HG02852 (cell line): ENCODE measurements around the gene MESP2.

ENCODE experiments used
- ATAC-seq: cut with Tn5 transposase; IDR thresholded peaks from one replicate; pipeline ENCODE4 v1.9.1; 2021; ENCODE audit warnings: mild to moderate bottlenecking, moderate library complexity; ENCODE audit not compliant: unreplicated experiment

Gene MESP2

GRCh38 chr15:89776274-89777072 lies at the start of gene MESP2:
Gene MESP2, plus strand, starts transcription at chr15:89776332. Its CDS starts 26 bp downstream, at chr15:89776358.
- ATAC-seq: no peak

- no peak for ATAC-seq
Measured at GRCh38 chr15:89728254-89728653, 47.9 kb upstream of the MESP2 start.

- ATAC-seq: no peak
Measured at GRCh38 chr15:89731275-89731674, 44.9 kb upstream of the MESP2 start.

- ATAC-seq: no peak
Measured at GRCh38 chr15:89732451-89733172, 43.5 kb upstream of the MESP2 start.

GRCh38 chr15:89735773-89736172 lies 40.4 kb upstream of the MESP2 start:
- ATAC-seq: no peak

GRCh38 chr15:89740137-89740536 lies 36.0 kb upstream of the MESP2 start:
- no peak for ATAC-seq

- ATAC-seq: no peak
Measured at GRCh38 chr15:89743011-89743410, 33.1 kb upstream of the MESP2 start.

GRCh38 chr15:89743594-89743993 lies 32.5 kb upstream of the MESP2 start:
- no peak for ATAC-seq

GRCh38 chr15:89745131-89745530 lies 31.0 kb upstream of the MESP2 start:
- no peak for ATAC-seq

GRCh38 chr15:89745768-89746167 lies 30.4 kb upstream of the MESP2 start:
- no peak for ATAC-seq

GRCh38 chr15:89746386-89746780 lies 29.7 kb upstream of the MESP2 start:
- ATAC-seq: no peak

- no peak for ATAC-seq
Measured at GRCh38 chr15:89747708-89748682, 28.1 kb upstream of the MESP2 start.

- ATAC-seq: no peak
Measured at GRCh38 chr15:89749054-89749453, 27.1 kb upstream of the MESP2 start.

- no peak for ATAC-seq
Measured at GRCh38 chr15:89749526-89749925, 26.6 kb upstream of the MESP2 start.

GRCh38 chr15:89749951-89750559 lies 26.1 kb upstream of the MESP2 start:
- ATAC-seq: peak; percentile 7

- peak; percentile 92 for ATAC-seq
Measured at GRCh38 chr15:89750560-89751542, 25.3 kb upstream of the MESP2 start, which contains the start of gene MESP1. Gene MESP1, minus strand, starts transcription at chr15:89751249. Its CDS starts 18 bp downstream, at chr15:89751231.

- ATAC-seq: no peak
Measured at GRCh38 chr15:89751748-89752147, 24.4 kb upstream of the MESP2 start.

GRCh38 chr15:89753855-89754254 lies 22.3 kb upstream of the MESP2 start:
- ATAC-seq: no peak
